COR-L47 (cell line): ENCODE results near the gene PTGES3L.

ENCODE experiments used
- DNase-seq: peaks from one replicate; lab custom pipeline; 2025; lab: John Stamatoyannopoulos, UW

The PTGES3L gene

GRCh38 chr17:42979511-42980273, at the start of gene PTGES3L:
PTGES3L (minus strand) TSS chr17:42980080; CDS start chr17:42980053, 27 bp downstream.
- peak; percentile 66 for DNase-seq

GRCh38 chr17:43028221-43028861, 48.5 kb upstream of the PTGES3L start:
- DNase-seq: no peak

DNA sequence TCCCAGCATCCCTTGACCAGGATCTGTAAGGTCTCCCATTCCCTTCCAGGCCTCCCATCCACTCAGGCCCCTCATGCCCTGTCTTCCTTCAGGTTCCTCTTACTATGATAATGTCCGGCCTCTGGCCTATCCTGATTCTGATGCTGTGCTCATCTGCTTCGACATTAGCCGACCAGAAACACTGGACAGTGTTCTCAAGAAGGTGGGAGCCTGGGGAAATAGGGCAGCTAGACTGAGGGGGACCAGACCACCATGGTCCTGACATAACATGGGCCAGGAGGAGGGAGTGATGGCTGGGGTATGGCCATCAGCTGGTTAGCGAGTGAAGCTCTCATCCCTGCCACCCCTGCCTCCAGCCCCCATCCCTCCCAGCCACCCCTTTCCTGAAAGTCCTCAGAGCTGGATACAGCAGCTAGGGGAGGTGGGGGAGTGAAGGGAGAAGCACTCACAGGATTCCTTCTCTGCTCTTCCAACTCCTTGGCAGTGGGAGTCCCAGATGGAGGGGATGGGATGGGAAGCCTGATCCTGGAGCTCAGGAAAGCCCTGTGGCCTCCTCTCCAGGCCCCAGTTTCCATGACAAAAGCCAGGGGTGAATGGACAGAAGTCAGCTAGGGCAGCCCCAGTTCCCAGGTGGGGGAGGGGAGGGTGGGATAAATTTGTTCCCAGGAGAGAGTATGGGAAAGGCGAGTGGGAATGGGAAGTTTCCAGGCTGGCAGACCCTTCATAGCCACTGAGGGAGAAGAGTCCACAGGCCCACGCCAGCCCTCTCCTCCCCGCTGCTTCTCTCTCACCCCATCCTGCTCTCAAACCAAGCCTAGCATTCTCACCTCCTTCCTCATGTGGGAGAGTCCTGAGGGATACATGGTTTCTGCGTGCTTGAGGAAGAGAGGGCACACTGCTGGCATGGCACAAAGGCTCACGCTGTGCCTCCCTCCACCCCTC, 47.5 kb upstream of the PTGES3L start:
- DNase-seq: no peak

DNA sequence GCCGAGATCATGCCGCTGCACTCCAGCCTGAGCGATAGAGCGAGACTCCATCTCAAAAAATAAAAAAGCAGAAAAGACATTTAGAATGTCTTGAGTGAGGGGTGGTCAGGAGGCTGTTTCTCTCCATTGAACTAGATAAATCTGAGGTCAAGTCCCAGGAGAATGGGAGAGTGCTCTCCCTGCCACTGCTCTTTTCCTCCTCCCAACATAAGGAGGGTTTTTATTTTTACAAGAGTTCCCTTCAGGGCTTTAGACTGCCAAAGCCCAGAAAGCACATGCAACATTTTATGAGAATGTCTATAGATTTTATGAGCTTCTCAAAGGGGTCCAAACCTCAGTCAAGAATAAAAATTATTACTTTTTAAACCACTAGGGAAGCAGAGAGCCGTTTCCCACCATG, 46.7 kb upstream of the PTGES3L start:
- DNase-seq: no peak

DNA sequence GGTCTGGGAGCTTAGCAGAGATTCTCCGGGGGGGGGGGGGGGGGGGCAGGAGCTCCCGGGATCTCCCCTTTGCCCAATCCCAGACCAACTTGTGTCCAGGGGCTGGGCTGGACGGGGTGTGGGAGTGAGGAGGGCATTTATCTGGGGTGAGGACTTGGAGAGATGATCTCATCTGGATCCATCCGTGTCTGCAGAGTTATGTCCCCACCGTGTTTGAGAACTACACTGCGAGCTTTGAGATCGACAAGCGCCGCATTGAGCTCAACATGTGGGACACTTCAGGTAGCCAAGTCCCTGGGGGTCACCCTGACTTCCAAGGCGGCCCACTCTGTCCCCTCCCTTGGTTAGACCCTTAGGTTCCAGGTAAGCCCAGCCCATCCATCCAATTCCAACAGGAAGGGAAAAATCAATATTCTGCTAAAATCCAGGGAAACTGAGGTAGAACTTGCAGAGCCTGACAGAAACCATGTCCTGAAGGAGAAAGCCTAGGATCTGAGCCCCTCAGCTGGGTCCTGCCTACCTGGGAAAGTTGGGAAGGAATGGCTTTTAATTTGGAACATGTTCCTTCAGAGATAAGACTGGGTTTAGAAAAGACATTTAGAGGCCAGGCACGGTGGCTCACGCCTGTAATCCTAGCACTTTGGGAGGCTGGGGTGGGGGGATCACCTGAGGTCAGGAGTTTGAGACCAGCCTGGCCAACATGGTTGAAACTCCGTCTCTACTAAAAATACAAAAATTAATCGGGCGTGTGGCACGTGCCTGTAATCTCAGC, 46.1 kb upstream of the PTGES3L start:
- DNase-seq: no peak

DNA sequence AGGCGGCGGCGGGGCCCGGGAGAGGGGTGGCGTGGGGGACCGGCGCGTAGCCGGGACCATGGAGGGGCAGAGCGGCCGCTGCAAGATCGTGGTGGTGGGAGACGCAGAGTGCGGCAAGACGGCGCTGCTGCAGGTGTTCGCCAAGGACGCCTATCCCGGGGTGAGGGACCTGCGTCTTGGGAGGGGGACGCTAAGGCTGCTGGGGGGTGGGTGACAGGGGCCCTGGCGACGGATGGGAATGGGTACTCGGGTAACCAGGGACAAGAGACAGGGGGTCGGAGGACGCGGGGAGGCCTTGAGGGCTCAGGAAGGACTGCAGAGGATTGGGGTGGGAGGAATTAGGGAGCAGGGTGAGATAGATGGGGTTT, 45.4 kb upstream of the PTGES3L start:
- DNase-seq: no peak

GRCh38 chr17:43024407-43025289, 44.8 kb upstream of the PTGES3L start, which contains the start of gene RND2:
RND2 (plus strand) TSS chr17:43025231; CDS start chr17:43025348, 117 bp downstream.
- peak; percentile 96 for DNase-seq

GRCh38 chr17:43021741-43022512, 42.0 kb upstream of the PTGES3L start, which contains the start of gene VAT1:
VAT1 (minus strand) TSS chr17:43022385; CDS start chr17:43022322, 63 bp downstream.
- DNase-seq: peak; percentile 73

GRCh38 chr17:43020789-43021740, 41.2 kb upstream of the PTGES3L start:
- DNase-seq: peak; percentile 39

DNA sequence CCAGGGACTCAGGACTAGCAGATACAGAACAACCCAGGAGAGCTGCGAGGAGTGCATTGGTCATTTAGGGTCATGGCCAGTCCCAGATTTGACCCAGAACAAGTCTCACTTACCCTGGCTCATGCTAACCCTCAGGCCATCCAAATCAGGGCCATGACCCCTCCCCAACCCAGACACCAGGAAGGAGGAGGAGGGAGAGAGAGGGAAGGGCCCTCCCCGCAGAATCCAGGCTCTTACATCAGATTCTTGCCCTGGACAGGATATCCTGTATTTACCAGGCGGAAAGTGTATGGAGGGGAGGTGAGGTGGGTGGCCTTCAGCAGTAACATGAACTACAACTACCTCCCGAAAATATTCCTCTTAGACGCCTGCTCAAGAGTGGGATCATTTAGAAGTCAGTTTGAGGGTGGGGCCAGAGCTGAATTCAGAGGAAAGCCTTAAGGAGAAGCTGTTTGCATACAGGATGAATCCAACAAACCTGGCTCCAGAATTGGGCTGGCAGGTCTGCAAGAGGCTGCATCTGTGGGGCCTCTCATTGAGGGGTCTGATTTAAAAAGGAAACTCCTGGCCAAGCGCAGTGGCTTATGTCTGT, 40.2 kb upstream of the PTGES3L start:
- DNase-seq: no peak

GRCh38 chr17:43019418-43019817, 39.5 kb upstream of the PTGES3L start:
- DNase-seq: no peak

GRCh38 chr17:43018932-43019331, 39.1 kb upstream of the PTGES3L start:
- DNase-seq: no peak

- DNase-seq: peak; percentile 76
These were observed 38.4 kb upstream of the PTGES3L start for GRCh38 chr17:43018008-43018853.

GRCh38 chr17:43016216-43016615, 36.3 kb upstream of the PTGES3L start:
- DNase-seq: no peak

DNA sequence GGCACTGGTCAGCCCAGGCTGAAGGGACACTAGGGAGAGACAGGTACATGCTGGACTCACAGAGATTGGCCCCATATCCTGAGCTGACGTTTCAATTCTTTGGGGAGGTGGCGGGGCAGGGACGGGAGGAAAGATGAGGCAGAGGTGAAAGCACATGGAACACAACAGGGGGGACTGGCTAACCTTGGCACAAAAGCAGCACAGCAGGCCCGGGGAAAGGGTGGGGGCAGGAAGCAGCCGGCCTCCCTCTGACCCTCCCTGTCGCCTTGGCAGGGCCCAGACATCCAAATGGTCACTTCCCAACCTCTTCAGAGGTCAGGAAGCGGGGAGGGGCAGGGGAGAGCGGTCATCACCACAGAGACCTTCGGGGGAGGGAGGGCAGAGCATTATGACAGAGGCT, 35.7 kb upstream of the PTGES3L start:
- no peak for DNase-seq

DNA sequence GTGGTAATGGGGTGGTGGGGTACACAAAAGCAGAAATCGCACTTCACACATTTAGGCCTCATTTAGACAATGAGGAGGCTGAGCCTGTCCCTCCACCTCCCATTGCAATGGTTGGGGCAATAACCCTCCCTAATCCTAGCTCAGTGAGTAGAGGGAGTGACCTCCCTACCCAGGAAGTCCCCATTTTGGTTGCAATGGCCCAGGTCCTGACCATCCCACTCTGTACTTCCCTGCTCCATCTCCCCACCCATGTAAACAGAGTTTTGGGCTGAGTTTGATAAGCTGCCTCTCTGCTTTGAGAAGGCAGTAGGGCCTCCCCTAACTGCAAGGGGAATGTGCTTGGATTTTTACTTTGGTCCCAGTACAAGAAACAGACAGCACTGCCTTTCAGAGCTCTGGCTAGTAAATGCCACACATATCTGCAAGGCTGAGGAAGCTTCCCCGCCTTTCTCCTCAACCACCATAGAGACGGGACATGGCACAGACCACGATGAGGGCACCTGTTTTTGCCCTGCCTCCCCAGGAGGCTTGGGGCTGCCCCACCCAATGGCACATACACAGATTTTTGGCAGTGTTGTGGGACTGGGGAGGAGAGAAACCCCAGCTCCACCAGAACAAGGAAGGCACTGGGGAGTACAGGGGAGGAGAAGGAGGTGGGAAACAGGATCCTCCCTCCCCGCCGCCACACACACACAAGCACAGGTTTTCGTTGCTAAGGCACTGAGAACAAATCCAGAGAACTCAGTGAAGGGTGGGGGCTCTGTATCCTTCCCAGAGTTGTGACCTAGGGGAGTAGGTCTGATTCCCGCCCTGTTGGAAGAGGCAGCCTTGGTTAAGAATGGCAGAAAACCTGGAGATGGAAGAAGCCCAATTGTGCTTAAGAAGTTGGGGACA, 35.0 kb upstream of the PTGES3L start:
- DNase-seq: no peak
